Endothelial cell of umbilical vein (primary cell): Measurements from ENCODE around the gene AKAP6.

ENCODE experiments used
- EZH2 ChIP-seq: IDR thresholded peaks from 2 replicates; pipeline ENCODE4 v1.6.1; 2012; ENCODE audit warnings: borderline replicate concordance, low read depth, mild to moderate bottlenecking, moderate library complexity, low read length, inconsistent platforms; ENCODE audit not compliant: severe bottlenecking
- FOS ChIP-seq: IDR thresholded peaks from 2 replicates; pipeline ENCODE4 v1.6.1; 2011; ENCODE audit warnings: mild to moderate bottlenecking, low read length, moderate library complexity, borderline replicate concordance; ENCODE audit not compliant: insufficient read depth
- GATA2 ChIP-seq: IDR thresholded peaks from 2 replicates; pipeline ENCODE4 v1.7.0; 2011; ENCODE audit warnings: low read depth, mild to moderate bottlenecking, moderate library complexity, mixed read lengths, low read length; ENCODE audit not compliant: insufficient read length, insufficient read depth
- JUN ChIP-seq: IDR thresholded peaks from 2 replicates; pipeline ENCODE4 v1.6.1; 2011; ENCODE audit warnings: borderline replicate concordance, low read depth; ENCODE audit not compliant: insufficient read length, insufficient read depth
- MYC ChIP-seq: IDR thresholded peaks from one replicate; pipeline ENCODE4 v1.6.1; 2011; ENCODE audit warnings: mild to moderate bottlenecking, low read depth, low read length
- POLR2A ChIP-seq: IDR thresholded peaks from 2 replicates; pipeline ENCODE4 v1.6.1; 2012; ENCODE audit warnings: low read depth, mild to moderate bottlenecking, control low read depth, low read length
- POLR2AphosphoS5 ChIP-seq: IDR thresholded peaks from 2 replicates; pipeline ENCODE4 v1.6.1; 2012; ENCODE audit warnings: low read depth, mild to moderate bottlenecking, control low read depth, low read length, moderate library complexity; ENCODE audit not compliant: insufficient read depth
- TF ChIP-seq, protein P1 (sequence below), 2 donors: IDR thresholded peaks; 1 replicate in 1 of 2; 2 replicates in 1 of 2; pipeline ENCODE4 v1.5.1; 2011; ENCODE audit warnings: low read length in 2 of 2, mild to moderate bottlenecking in 2 of 2, moderate library complexity in 2 of 2, control low read depth in 1 of 2, inconsistent platforms in 1 of 2, low read depth in 1 of 2; ENCODE audit not compliant: insufficient read depth in 1 of 2; ENCODE audit errors: extremely low read depth in 1 of 2
- TF ChIP-seq, protein P2 (sequence below): IDR thresholded peaks from 2 replicates; pipeline ENCODE4 v1.6.1; 2011; ENCODE audit not compliant: insufficient read depth, insufficient read length

DNA sequence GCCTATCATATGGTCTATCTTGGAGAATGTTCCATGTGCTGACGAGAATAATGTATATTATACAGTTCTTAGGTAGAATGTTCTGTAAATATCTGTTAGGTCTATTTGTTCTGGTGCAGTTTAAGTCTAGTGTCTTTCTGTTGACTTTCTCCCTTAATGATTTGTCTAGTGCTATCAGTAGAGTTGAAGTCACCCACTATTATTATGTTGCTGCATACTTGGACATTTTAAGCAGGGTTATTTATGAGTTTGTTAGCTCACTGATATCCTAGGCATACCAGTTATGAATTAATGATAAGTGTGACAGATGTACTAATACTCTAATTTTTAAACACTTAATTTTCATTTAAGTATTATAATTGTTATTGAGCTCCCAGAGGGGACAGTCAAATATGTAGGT, 292.5 kb downstream of the AKAP6 start:
- no peak for TF ChIP-seq POLR2A
- TF ChIP-seq, protein P1, sequence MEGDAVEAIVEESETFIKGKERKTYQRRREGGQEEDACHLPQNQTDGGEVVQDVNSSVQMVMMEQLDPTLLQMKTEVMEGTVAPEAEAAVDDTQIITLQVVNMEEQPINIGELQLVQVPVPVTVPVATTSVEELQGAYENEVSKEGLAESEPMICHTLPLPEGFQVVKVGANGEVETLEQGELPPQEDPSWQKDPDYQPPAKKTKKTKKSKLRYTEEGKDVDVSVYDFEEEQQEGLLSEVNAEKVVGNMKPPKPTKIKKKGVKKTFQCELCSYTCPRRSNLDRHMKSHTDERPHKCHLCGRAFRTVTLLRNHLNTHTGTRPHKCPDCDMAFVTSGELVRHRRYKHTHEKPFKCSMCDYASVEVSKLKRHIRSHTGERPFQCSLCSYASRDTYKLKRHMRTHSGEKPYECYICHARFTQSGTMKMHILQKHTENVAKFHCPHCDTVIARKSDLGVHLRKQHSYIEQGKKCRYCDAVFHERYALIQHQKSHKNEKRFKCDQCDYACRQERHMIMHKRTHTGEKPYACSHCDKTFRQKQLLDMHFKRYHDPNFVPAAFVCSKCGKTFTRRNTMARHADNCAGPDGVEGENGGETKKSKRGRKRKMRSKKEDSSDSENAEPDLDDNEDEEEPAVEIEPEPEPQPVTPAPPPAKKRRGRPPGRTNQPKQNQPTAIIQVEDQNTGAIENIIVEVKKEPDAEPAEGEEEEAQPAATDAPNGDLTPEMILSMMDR (IDR thresholded peaks at IDR 0.05; ENCODE audit: extremely low read depth in 1 of 2, insufficient read depth in 1 of 2, low read depth in 1 of 2, low read length in 2 of 2) = no peak
- TF ChIP-seq, protein P2, sequence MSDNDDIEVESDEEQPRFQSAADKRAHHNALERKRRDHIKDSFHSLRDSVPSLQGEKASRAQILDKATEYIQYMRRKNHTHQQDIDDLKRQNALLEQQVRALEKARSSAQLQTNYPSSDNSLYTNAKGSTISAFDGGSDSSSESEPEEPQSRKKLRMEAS = no peak
- TF ChIP-seq POLR2AphosphoS5 = no peak
- TF ChIP-seq EZH2 = no peak
- TF ChIP-seq JUN = no peak
- no peak for TF ChIP-seq FOS
- TF ChIP-seq MYC = no peak
- no peak for TF ChIP-seq GATA2
